ENCODE data around the gene RILPL1.
"Not testable (repeated sequence)": the region's sequence is repeated elsewhere in the genome, so short reads cannot be mapped to it uniquely, and the experiment has no call there.

Gene RILPL1

DNA sequence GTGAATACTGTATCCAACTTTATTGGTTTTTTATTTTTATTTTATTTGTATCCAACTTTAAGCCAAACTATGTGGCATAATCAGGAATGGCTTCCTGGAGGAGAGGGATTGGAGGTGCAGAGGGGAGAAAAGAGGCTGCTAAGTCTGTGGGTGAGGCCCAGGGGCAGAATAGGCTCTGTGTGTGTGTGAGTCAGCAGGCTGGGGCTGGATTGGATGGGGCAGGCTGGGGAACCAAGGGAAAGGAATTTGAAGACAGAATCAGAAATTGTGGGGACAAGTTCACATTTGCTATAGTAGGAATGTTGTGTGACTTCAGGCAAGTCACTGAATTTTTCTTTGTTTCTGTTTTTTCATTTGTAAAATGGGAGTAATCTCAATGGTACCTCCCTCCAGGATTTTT, 12.8 kb upstream of the RILPL1 start:
- POLR2A ChIA-PET, result no interaction called here
- no peak for DNase-seq (ENCODE audit: extremely low spot score)
- TF ChIP-seq, protein P1, sequence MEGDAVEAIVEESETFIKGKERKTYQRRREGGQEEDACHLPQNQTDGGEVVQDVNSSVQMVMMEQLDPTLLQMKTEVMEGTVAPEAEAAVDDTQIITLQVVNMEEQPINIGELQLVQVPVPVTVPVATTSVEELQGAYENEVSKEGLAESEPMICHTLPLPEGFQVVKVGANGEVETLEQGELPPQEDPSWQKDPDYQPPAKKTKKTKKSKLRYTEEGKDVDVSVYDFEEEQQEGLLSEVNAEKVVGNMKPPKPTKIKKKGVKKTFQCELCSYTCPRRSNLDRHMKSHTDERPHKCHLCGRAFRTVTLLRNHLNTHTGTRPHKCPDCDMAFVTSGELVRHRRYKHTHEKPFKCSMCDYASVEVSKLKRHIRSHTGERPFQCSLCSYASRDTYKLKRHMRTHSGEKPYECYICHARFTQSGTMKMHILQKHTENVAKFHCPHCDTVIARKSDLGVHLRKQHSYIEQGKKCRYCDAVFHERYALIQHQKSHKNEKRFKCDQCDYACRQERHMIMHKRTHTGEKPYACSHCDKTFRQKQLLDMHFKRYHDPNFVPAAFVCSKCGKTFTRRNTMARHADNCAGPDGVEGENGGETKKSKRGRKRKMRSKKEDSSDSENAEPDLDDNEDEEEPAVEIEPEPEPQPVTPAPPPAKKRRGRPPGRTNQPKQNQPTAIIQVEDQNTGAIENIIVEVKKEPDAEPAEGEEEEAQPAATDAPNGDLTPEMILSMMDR (IDR thresholded peaks at IDR 0.05; ENCODE audit: control extremely low read depth, extremely low read depth, low read depth, missing control alignments), result no peak
- CTCF ChIA-PET, result no interaction called here

DNA sequence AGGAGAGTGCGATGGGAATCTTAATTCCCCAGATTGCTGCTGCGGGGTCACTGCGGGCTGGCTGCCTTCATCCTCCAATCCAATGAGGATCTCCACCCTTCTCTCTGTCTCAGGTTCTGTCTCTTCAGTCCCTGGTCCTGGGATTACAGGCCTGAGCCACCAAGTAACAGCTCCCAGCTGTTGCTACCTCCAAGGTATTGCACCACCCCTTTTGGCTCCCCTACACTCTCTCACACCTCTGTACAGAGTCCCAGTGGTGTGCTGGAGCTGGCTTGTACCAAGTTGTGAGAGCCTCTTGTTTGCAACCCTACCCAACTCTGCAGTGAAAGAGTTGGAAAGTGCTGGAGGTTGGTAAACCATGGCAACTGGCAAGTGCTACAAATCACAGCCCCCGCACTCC, 10.0 kb upstream of the RILPL1 start:
- ChIA-PET POLR2A (no interaction called here), CTCF (no interaction called here)
- peak; percentile 3 for DNase-seq (ENCODE audit: extremely low spot score)
- TF ChIP-seq, protein P1 (IDR thresholded peaks at IDR 0.05; ENCODE audit: control extremely low read depth, extremely low read depth, low read depth, missing control alignments), result no peak

DNA sequence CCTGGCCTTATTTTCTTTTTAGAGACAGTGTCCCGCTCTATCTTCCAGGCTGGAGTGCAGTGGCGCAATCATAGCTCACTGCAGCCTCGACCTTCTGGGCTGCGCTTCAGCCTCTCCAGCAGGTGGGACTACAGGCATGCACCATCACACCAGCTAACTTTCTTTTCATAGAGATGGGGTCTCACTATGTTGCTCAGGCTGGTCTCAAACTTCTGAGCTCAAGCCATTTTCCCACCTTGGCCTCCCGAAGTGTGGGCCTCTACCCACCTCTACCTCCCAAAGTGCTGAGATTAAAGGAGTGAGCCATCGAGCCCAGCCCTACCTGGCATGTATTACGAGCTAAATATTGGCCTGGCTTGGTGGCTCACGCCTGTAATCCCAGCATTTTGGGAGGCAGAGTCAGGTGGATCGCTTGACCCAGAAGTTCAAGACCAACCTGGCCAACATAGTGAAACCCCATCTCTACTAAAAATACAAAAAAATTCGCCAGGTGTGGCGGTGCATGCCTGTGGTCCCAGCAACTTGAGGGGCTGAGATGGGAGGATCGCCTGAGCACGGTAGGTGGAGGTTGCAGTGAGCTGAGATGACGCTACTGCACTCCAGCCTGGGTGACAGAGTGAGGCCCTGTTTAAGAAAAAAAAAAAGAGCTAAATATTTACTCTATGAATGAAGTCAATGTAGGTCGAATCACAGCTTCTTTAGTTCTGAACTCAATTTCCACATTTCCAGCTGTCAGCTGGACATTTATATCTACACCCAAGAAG, 7.6 kb upstream of the RILPL1 start:
- CTCF ChIA-PET, result interaction anchor here (0.7 to 1.0 kb wide), 2 partner anchors 8 to 9 kb away, joined by 3 read pairs; partner anchors contain the start of gene RILPL1
- POLR2A ChIA-PET, result no interaction called here
- TF ChIP-seq, protein P1 (IDR thresholded peaks at IDR 0.05; ENCODE audit: control extremely low read depth, extremely low read depth, low read depth, missing control alignments), result no peak
- no peak for DNase-seq (ENCODE audit: extremely low spot score)

DNA sequence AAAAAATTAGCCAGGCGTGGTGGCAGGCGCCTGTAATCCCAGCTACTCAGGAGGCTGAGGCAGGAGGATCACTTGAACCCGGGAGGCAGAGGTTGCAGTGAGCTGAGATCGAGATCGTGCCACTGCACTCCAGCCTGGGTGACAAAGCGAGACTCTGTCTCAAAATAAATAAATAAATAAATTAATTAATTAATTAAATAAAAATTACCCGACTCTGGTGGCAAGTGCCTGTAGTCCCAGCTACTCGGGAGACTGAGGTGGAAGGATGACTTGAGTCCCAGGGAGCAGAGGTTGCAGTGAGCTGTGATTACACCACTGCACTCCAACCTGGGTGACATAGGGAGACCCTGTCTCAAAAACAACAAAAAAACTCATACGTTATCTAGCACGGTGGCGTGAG, 2.4 kb upstream of the RILPL1 start:
- POLR2A ChIA-PET; DNase-seq (ENCODE audit: extremely low spot score): not testable (repeated sequence)
- CTCF ChIA-PET, result interaction anchor here (3.4 kb wide), 1 partner anchor 12 kb away, joined by 13 read pairs; no protein-coding TSS in a partner anchor

DNA sequence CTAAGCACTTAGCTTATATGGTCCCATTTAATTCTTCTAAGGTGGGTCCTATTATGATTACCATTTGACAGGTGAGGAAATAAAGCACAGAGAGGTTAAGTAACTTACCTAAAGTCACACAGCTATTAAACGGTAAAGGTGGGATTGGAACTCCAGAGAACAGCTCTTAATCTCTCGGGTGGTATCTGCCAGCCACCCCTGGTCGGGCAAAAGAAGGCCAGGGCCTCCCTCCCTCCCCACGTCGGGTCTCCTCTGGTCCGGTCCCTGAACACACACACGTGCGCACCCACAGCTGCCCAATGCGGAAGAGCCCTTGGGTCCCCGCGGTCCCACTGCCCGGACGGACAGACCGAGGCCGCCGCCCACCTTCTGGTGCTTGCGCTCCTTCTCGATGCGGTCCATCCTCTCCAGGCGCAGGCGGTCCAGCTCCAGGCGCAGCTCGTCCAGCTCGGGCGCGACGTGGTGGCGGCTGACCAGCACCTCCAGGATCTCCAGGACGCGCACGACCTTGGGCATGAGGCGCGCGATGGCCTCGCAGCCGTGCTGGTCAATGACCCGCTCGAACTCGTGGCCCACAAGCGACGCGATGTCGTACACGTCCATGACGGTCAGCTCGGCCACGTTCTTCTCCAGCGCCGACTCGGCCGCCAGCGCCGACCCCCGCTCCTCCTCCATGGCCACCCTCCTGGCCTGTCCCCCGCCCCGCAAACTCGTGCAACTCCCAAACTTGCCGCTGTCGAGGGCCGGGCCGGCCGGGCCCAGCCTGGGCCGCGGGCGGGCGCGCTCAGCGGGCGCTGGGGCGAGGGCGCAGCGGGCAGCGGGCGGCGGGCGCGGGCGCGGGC, 490 bp downstream of the RILPL1 start:
- ChIA-PET POLR2A (no interaction called here), CTCF (interaction anchor here (1.0 to 1.6 kb wide), 4 partner anchors 8 to 25 kb away, joined by 3 to 5 read pairs (median 4); no protein-coding TSS in a partner anchor)
- TF ChIP-seq, protein P1 (IDR thresholded peaks at IDR 0.05; ENCODE audit: control extremely low read depth, extremely low read depth, low read depth, missing control alignments), result no peak

DNA sequence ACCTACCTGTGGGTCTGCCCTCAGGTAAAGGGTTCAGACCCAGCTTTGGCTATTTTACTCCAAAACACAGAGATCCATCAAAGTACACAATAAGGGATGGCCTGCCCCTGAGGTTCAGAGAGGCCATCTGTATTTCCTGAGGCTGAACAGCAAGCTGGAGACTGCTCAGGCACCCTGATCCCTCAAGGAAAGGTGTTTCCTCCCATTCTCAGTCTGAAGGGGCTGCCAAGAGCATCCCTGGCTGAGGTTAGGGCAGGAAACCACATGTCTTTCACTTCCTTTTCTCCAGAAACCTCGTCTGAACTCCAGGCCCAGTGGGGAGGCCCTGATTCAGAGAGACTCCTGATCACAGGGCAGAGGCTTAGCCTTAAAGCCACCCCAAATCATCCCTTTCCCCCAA, 1.5 kb downstream of the RILPL1 start:
- peak; percentile 39 for DNase-seq (ENCODE audit: extremely low spot score)
- TF ChIP-seq, protein P1 (IDR thresholded peaks at IDR 0.05; ENCODE audit: control extremely low read depth, extremely low read depth, low read depth, missing control alignments), result no peak
- CTCF ChIA-PET, result interaction anchor here (1.0 to 1.6 kb wide), 5 partner anchors 9 to 273 kb away, joined by 3 to 5 read pairs (median 3); no protein-coding TSS in a partner anchor
- POLR2A ChIA-PET, result no interaction called here

More for the DNA sequence above, 490 bp downstream of the RILPL1 start:
- DNase-seq (ENCODE audit: extremely low spot score), result peak; percentile 35

DNA sequence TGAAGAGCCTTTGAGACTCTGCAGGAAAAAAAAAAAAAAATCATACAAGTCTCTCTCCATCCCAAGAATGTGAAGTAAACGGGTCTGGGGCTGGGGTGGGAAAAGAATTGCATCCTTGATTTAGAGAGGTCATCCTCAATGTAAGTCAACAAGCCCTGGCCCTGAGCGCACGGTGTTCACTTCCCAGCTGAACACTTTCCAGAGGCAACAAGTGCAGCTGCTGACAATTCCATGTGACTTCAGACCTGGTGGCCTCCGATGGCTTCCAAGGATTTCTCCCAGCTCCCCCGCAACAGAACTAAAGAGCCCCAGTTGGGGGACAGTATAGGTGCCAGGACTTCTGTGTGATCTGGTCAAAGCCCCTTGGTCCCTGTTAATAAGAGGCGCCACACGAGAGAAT, 2.4 kb downstream of the RILPL1 start:
- ChIA-PET POLR2A (no interaction called here), CTCF (no interaction called here)
- DNase-seq (ENCODE audit: extremely low spot score), result no peak
- TF ChIP-seq, protein P1 (IDR thresholded peaks at IDR 0.05; ENCODE audit: control extremely low read depth, extremely low read depth, low read depth, missing control alignments), result no peak

All from GM10248 (cell line).